Small intestine (tissue), 7 donors: ENCODE results near the gene SEZ6L. TPM values are rescaled to one million over a fixed set of nuclear protein-coding genes. Genes with fewer than 3 reads are reported as not detected.

Experiments used
- DNase-seq, 2 donors: peaks; one replicate each; pipeline versions ENCODE4 v3.0.0 to v3.0.0-alpha.2; 2013
- FAIRE-seq: peaks from 2 replicates; lab custom pipeline; 2012; peaks lifted over from hg19 to GRCh38; lab: Jason Lieb, UNC
- H3K27ac ChIP-seq, 3 donors: one replicate each; pipeline ENCODE4 v1.5.1; 2013; ENCODE audit warnings: low read length in 2 of 3, mild to moderate bottlenecking in 2 of 3, control low read depth in 1 of 3, inconsistent platforms in 1 of 3, low read depth in 1 of 3, moderate library complexity in 1 of 3
- H3K27me3 ChIP-seq, 3 donors: one replicate each; pipeline ENCODE4 v1.6.1; 2013; ENCODE audit warnings: low read length in 3 of 3, inconsistent platforms in 1 of 3; ENCODE audit not compliant: control insufficient read depth in 3 of 3, insufficient read depth in 3 of 3
- H3K36me3 ChIP-seq, 3 donors: one replicate each; pipeline ENCODE4 v1.6.1; 2013; ENCODE audit warnings: low read length in 3 of 3, inconsistent platforms in 1 of 3, low read depth in 1 of 3, mild to moderate bottlenecking in 1 of 3, moderate library complexity in 1 of 3; ENCODE audit not compliant: control insufficient read depth in 3 of 3, insufficient read depth in 2 of 3
- H3K4me1 ChIP-seq, 3 donors: one replicate each; pipeline ENCODE4 v1.6.1; 2013; ENCODE audit warnings: low read length in 2 of 3, inconsistent platforms in 1 of 3, low read depth in 1 of 3, mild to moderate bottlenecking in 1 of 3, moderate library complexity in 1 of 3; ENCODE audit not compliant: control insufficient read depth in 3 of 3, insufficient read depth in 2 of 3
- H3K4me3 ChIP-seq, 3 donors: one replicate each; pipeline ENCODE4 v1.5.1; 2013; ENCODE audit warnings: low read length in 3 of 3, control low read depth in 1 of 3, inconsistent platforms in 1 of 3, low read depth in 1 of 3, mild to moderate bottlenecking in 1 of 3, moderate library complexity in 1 of 3
- H3K9me3 ChIP-seq, 2 donors: one replicate each; pipeline ENCODE4 v1.6.1; 2013; ENCODE audit warnings: low read depth in 1 of 2, low read length in 1 of 2; ENCODE audit not compliant: control insufficient read depth in 2 of 2, insufficient read depth in 1 of 2
- WGBS, 3 donors: extraction: QIAGEN DNeasy Blood & Tissue Kit; methylation state at CpG; one replicate each; pipeline ENCODE4 v1.1.7; 2013; 5-methylcytosine and 5-hydroxymethylcytosine counted together
- polyA plus RNA-seq, 4 donors: library from polyadenylated mRNA; stranded (reverse) in 3 of 4; unstranded in 1 of 4; fragments of 200-250 nt in 3 of 4; fragments of 120-200 nt in 1 of 4; gene quantifications; one replicate each; pipeline versions ENCODE4 v1.2.1 to v1.2.3, GENCODE V29; 2013
- donor health status: healthy with polysubstance abuse.
- donor health status: control.
- donor health status: control.
- donor health status: Bipolar disorder and iron deficiency.
- donor health status: healthy.

The SEZ6L gene
- polyA plus RNA-seq, 4 donors = 0.25 to 0.91 TPM; not detected in 2

GRCh38 chr22:26135806-26136205, 33.5 kb upstream of the SEZ6L start:
- Histone ChIP-seq H3K9me3 (no peaks in the 10 kb centered on the region), H3K27me3 (no peaks in the 10 kb centered on the region), H3K36me3 (no peaks in the 10 kb centered on the region), H3K4me1 (no peaks in the 10 kb centered on the region), H3K4me3 (no peak overlapping the region), H3K27ac (no peak overlapping the region)
- 73 to 81% (median 73%) methylated on average over 2 of the region's 2 CpGs for WGBS, 3 donors
- DNase-seq (no peak), FAIRE-seq (no peak)

- no peaks in the 10 kb centered on the region for H3K36me3 ChIP-seq
- H3K27me3 ChIP-seq = no peaks in the 10 kb centered on the region
- no peak overlapping the region for H3K27ac ChIP-seq
- DNase-seq (no peak), FAIRE-seq (no peak)
- 64 to 73% (median 64%) methylated on average over 4 of the region's 4 CpGs for WGBS, 3 donors
- H3K4me1 ChIP-seq = no peaks in the 10 kb centered on the region
- no peaks in the 10 kb centered on the region for H3K9me3 ChIP-seq
- H3K4me3 ChIP-seq = no peak overlapping the region
Measured at GRCh38 chr22:26139310-26139709, 30.0 kb upstream of the SEZ6L start.

GRCh38 chr22:26141831-26142230, 27.4 kb upstream of the SEZ6L start:
- H3K4me1 ChIP-seq = no peaks in the 10 kb centered on the region
- H3K36me3 ChIP-seq = no peaks in the 10 kb centered on the region
- WGBS, 3 donors = 76 to 80% (median 78%) methylated on average over 4 of the region's 4 CpGs
- no peak overlapping the region for H3K4me3 ChIP-seq
- peaks cover 0 to 1% (median 0%) of the 10 kb centered on the region in 3 donors for H3K27me3 ChIP-seq
- no peaks in the 10 kb centered on the region for H3K9me3 ChIP-seq
- DNase-seq (no peak), FAIRE-seq (no peak)
- no peak overlapping the region for H3K27ac ChIP-seq

- Histone ChIP-seq H3K4me1 (no peaks in the 10 kb centered on the region), H3K9me3 (no peaks in the 10 kb centered on the region), H3K4me3 (no peak overlapping the region), H3K27ac (no peak overlapping the region), H3K27me3 (peaks cover 0 to 1% (median 0%) of the 10 kb centered on the region in 3 donors), H3K36me3 (no peaks in the 10 kb centered on the region)
- DNase-seq (no peak), FAIRE-seq (no peak)
- 84 to 89% (median 88%) methylated on average over 3 of the region's 3 CpGs for WGBS, 3 donors
Measured at GRCh38 chr22:26143806-26144325, 25.4 kb upstream of the SEZ6L start.

GRCh38 chr22:26159886-26160285, 9.4 kb upstream of the SEZ6L start:
- Histone ChIP-seq H3K9me3 (no peaks in the 10 kb centered on the region), H3K4me3 (no peak overlapping the region), H3K4me1 (no peaks in the 10 kb centered on the region), H3K27ac (no peak overlapping the region), H3K36me3 (no peaks in the 10 kb centered on the region), H3K27me3 (peaks cover 0 to 3% (median 0%) of the 10 kb centered on the region in 3 donors)
- no peak for DNase-seq
- FAIRE-seq = no peak

- WGBS, 3 donors = 47 to 57% (median 55%) methylated on average over 7 of the region's 7 CpGs
- peaks cover 0 to 2% (median 0%) of the 10 kb centered on the region in 3 donors for H3K27me3 ChIP-seq
- H3K4me3 ChIP-seq = no peak overlapping the region
- H3K9me3 ChIP-seq = no peaks in the 10 kb centered on the region
- FAIRE-seq (no peak), DNase-seq (no peak)
- H3K4me1 ChIP-seq = no peaks in the 10 kb centered on the region
- H3K27ac ChIP-seq = no peak overlapping the region
- H3K36me3 ChIP-seq = no peaks in the 10 kb centered on the region
Measured at GRCh38 chr22:26161746-26162145, 7.5 kb upstream of the SEZ6L start.

GRCh38 chr22:26162926-26163325, 6.3 kb upstream of the SEZ6L start:
- Histone ChIP-seq H3K27me3 (peaks cover 0 to 6% (median 3%) of the 10 kb centered on the region in 3 donors), H3K27ac (no peak overlapping the region), H3K4me1 (no peaks in the 10 kb centered on the region), H3K36me3 (no peaks in the 10 kb centered on the region), H3K9me3 (no peaks in the 10 kb centered on the region), H3K4me3 (no peak overlapping the region)
- 60 to 70% (median 68%) methylated on average over 4 of the region's 4 CpGs for WGBS, 3 donors
- no peak for FAIRE-seq
- DNase-seq = no peak

- peaks cover 3 to 14% (median 12%) of the 10 kb centered on the region in 3 donors for H3K27me3 ChIP-seq
- H3K36me3 ChIP-seq = no peaks in the 10 kb centered on the region
- no peaks in the 10 kb centered on the region for H3K9me3 ChIP-seq
- H3K27ac ChIP-seq = no peak overlapping the region
- H3K4me3 ChIP-seq = no peak overlapping the region
- H3K4me1 ChIP-seq = no peaks in the 10 kb centered on the region
- no peak for FAIRE-seq
- WGBS, 3 donors = 60 to 81% (median 69%) methylated on average over 8 of the region's 8 CpGs
- no peak for DNase-seq
Measured at GRCh38 chr22:26164174-26164573, 5.1 kb upstream of the SEZ6L start.

GRCh38 chr22:26168330-26168851, 871 bp upstream of the SEZ6L start:
- no peak overlapping the region for H3K4me3 ChIP-seq
- DNase-seq (no peak), FAIRE-seq (no peak)
- H3K27me3 ChIP-seq = peaks cover 14 to 34% (median 22%) of the 10 kb centered on the region in 3 donors
- no peaks in the 10 kb centered on the region for H3K36me3 ChIP-seq
- H3K9me3 ChIP-seq = no peaks in the 10 kb centered on the region
- H3K27ac ChIP-seq = no peak overlapping the region
- 30 to 39% (median 39%) methylated on average over 9 of the region's 9 CpGs for WGBS, 3 donors
- H3K4me1 ChIP-seq = no peaks in the 10 kb centered on the region
